HepG2 (cell line): ENCODE data around the gene PCIF1. TPM values are rescaled to one million over a fixed set of nuclear protein-coding genes. Genes with fewer than 3 reads are reported as not detected.

Experiments
- ESRRA ChIP-seq: sonication (generic); formaldehyde crosslinking; IDR thresholded peaks from 2 replicates; pipeline ENCODE4 v1.5.1; 2020; ENCODE audit warnings: mild to moderate bottlenecking, low read depth, missing genetic modification reagents
- HIC2 ChIP-seq: sonication (generic); formaldehyde crosslinking; IDR thresholded peaks from 2 replicates; pipeline ENCODE4 v1.9.0; 2022; ENCODE audit warnings: low read depth, missing genetic modification reagents
- HMGXB3 ChIP-seq: sonication (generic); formaldehyde crosslinking; IDR thresholded peaks from 2 replicates; pipeline ENCODE4 v1.4.0; 2020; ENCODE audit warnings: missing genetic modification reagents, borderline replicate concordance
- IKZF4 ChIP-seq: sonication (generic); formaldehyde crosslinking; IDR thresholded peaks from 2 replicates; pipeline ENCODE4 v1.5.1; 2020; ENCODE audit warnings: borderline replicate concordance, mild to moderate bottlenecking, low read depth, missing genetic modification reagents; ENCODE audit errors: not compliant biosample characterization
- JUNB ChIP-seq: sonication (generic); formaldehyde crosslinking; IDR thresholded peaks from 2 replicates; pipeline ENCODE4 v1.8.0; 2022; ENCODE audit warnings: missing genetic modification reagents, mild to moderate bottlenecking, borderline replicate concordance
- KAT2B ChIP-seq: fragments of 150-350 bp; IDR thresholded peaks from 2 replicates; pipeline ENCODE4 v1.6.1; 2014; ENCODE audit warnings: low read depth, low read length, borderline replicate concordance
- LCORL ChIP-seq, 2 experiments: fragments of 450-650 bp in 1 of 2; sonication (generic) in 1 of 2; formaldehyde crosslinking in 1 of 2; IDR thresholded peaks; 2 replicates each; pipeline versions ENCODE4 v1.5.0 to v1.6.1; 2017 to 2020; ENCODE audit warnings: antibody characterized with exemption in 1 of 2, missing genetic modification reagents in 1 of 2
- MEIS2 ChIP-seq: sonication (generic); formaldehyde crosslinking; IDR thresholded peaks from 2 replicates; pipeline ENCODE4 v1.9.0; 2021; ENCODE audit warnings: mild to moderate bottlenecking, missing genetic modification reagents
- MIER3 ChIP-seq: IDR thresholded peaks from 2 replicates; pipeline ENCODE4 v1.6.1; 2016; ENCODE audit warnings: missing compliant biosample characterization, borderline replicate concordance
- SCMH1 ChIP-seq: sonication (generic); formaldehyde crosslinking; IDR thresholded peaks from 2 replicates; pipeline ENCODE4 v1.9.0; 2021; ENCODE audit warnings: missing genetic modification reagents, mild to moderate bottlenecking, borderline replicate concordance
- SOX6 ChIP-seq, 2 experiments: fragments of 450-650 bp in 1 of 2; sonication (generic) in 1 of 2; formaldehyde crosslinking in 1 of 2; IDR thresholded peaks; 2 replicates each; pipeline versions ENCODE4 v1.4.0 to v1.6.1; 2017 to 2020; ENCODE audit warnings: antibody characterized with exemption in 1 of 2, mild to moderate bottlenecking in 1 of 2, missing genetic modification reagents in 1 of 2
- THRA ChIP-seq: sonication (generic); formaldehyde crosslinking; IDR thresholded peaks from 2 replicates; pipeline ENCODE4 v1.4.0; 2020; ENCODE audit warnings: missing genetic modification reagents, borderline replicate concordance
- ZFP90 ChIP-seq: sonication (generic); formaldehyde crosslinking; IDR thresholded peaks from 2 replicates; pipeline ENCODE4 v1.8.0; 2022; ENCODE audit warnings: missing genetic modification reagents, mild to moderate bottlenecking, inconsistent platforms, borderline replicate concordance
- ZNF256 ChIP-seq: sonication (generic); formaldehyde crosslinking; conservative IDR thresholded peaks from 2 replicates; pipeline ENCODE4 v1.4.0; 2020; ENCODE audit warnings: missing genetic modification reagents
- ZNF350 ChIP-seq: sonication (generic); formaldehyde crosslinking; IDR thresholded peaks from 2 replicates; pipeline ENCODE4 v1.4.0; 2020; ENCODE audit warnings: mild to moderate bottlenecking, low read depth, missing genetic modification reagents, borderline replicate concordance
- ZNF543 ChIP-seq: sonication (generic); formaldehyde crosslinking; IDR thresholded peaks from 2 replicates; pipeline ENCODE4 v1.4.0; 2020; ENCODE audit warnings: mild to moderate bottlenecking, missing genetic modification reagents
- ZNF737 ChIP-seq: sonication (generic); formaldehyde crosslinking; IDR thresholded peaks from 2 replicates; pipeline ENCODE4 v1.5.0; 2020; ENCODE audit warnings: missing genetic modification reagents, mild to moderate bottlenecking, borderline replicate concordance
- ZUFSP ChIP-seq: sonication (generic); formaldehyde crosslinking; IDR thresholded peaks from 2 replicates; pipeline ENCODE4 v1.9.0; 2021; ENCODE audit warnings: missing genetic modification reagents, mild to moderate bottlenecking, borderline replicate concordance
- polyA plus RNA-seq, 8 experiments: library from polyadenylated mRNA; depleted of rRNA in 3 of 8; stranded (reverse) in 7 of 8; unstranded in 1 of 8; fragments of >200 nt; fragmentation: Illumina TruSeq in 4 of 8; extraction: Trizol in 4 of 8; gene quantifications; 2 replicates each; pipeline versions ENCODE4 v1.2.1 to v1.2.3, GENCODE V29; 2011 to 2016; ENCODE audit warnings: low read depth in 4 of 8, missing spikeins in 1 of 8, mixed read lengths in 1 of 8; ENCODE audit not compliant: insufficient read depth in 1 of 8
- total RNA-seq, 5 experiments: library from RNA; depleted of rRNA; stranded (reverse); fragments of >200 nt; fragmentation: Illumina TruSeq; extraction: Trizol; gene quantifications; 2 replicates each; pipeline ENCODE4 v1.2.3, GENCODE V29; 2016; ENCODE audit warnings: low read depth in 1 of 5

The PCIF1 gene
- total and polyA plus RNA-seq, 2 of the 13 experiments (the other 11 are each of a cell fraction or from before 2014, with no cell fraction given) = 20.9 to 24.4 TPM

- TF ChIP-seq KAT2B (no peak), ZNF543 (peak; percentile 56), HIC2 (CRISPR knock-in tag) (no peak), ZFP90 (CRISPR knock-in tag) (peak; percentile 51; the same call in 1 of the 2 replicates), IKZF4 (CRISPR knock-in tag) (no peak), ZUFSP (CRISPR knock-in tag) (no peak), MEIS2 (CRISPR knock-in tag) (no peak; the same call in none of the 2 replicates), LCORL (IDR thresholded peaks at IDR 0.05) (no peak), LCORL (CRISPR knock-in tag; IDR thresholded peaks at IDR 0.05) (no peak; the same call in 1 of the 2 replicates), SCMH1 (no peak), ZNF350 (CRISPR knock-in tag) (no peak), HMGXB3 (CRISPR knock-in tag) (no peak; the same call in 1 of the 2 replicates), ZNF256 (CRISPR knock-in tag) (no peak), JUNB (no peak), SOX6 (IDR thresholded peaks at IDR 0.05) (no peak), SOX6 (CRISPR knock-in tag; IDR thresholded peaks at IDR 0.05) (peak; percentile 58), ESRRA (CRISPR knock-in tag) (peak; percentile 87), ZNF737 (CRISPR knock-in tag) (no peak), THRA (CRISPR knock-in tag) (no peak; the same call in 1 of the 2 replicates), MIER3 (CRISPR knock-in tag) (no peak)
These were observed 24.4 kb upstream of the PCIF1 start (continued) for GRCh38 chr20:45909817-45910669.
